Measurements from ENCODE around the gene NAGS.
"Not testable (repeated sequence)": the region's sequence is repeated elsewhere in the genome, so short reads cannot be mapped to it uniquely, and the experiment has no call there.

Gene NAGS

DNA sequence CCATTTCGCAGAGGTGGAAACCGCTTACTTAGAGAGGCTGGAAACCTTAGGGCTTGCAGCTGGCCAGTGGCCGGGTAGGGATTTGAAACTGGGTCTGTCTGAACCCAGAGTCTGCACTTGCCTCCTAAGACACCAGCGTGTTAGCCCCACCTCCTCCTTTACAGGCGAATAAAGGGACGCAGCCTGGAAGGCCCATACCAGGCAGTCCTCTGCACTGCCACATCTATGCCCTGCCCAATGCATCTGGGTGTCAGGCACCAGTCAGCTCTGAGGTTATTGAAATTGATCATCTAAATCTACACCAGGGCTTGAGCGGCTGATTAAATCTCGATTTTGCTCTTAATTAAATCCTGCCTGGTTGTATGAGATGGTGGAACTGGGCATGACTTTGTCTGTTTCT lies 19.9 kb upstream of the NAGS start:
- FAIRE-seq: no peak

DNA sequence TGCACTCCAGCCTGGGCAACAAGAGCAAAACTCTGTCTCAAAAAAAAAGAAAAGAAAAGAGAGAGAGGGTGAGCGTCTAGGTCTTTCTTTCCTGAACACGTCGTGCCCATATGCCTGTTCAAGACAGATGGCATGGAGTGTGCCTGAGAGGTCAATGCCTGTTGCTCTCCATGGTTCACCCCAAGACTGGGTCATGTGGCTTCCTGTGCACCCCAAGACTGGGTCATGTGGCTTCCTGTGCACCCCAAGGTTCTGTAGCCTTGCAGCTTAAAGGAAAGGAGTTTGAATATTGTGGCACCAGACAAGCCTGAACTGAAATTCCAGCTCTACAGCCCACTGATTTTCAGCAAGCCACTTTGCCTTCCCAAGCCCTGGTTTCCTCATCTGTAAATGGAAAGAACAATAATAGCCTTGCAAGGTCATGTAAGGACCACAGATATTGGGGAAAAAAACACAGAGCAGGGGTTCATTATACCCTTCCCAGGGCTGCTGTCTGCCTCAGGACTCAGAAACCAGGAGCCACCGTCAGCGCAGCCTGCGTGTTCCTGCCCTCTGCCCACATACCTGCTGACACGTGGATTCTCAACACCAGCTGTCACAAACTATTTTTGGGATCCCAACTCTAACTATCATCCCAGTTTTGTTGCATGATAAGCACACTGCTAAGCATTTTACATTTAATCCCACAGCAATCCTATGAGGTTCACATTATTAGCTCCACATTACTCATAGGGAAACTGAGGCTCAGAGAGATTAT lies 18.0 kb upstream of the NAGS start:
- FAIRE-seq: no peak

DNA sequence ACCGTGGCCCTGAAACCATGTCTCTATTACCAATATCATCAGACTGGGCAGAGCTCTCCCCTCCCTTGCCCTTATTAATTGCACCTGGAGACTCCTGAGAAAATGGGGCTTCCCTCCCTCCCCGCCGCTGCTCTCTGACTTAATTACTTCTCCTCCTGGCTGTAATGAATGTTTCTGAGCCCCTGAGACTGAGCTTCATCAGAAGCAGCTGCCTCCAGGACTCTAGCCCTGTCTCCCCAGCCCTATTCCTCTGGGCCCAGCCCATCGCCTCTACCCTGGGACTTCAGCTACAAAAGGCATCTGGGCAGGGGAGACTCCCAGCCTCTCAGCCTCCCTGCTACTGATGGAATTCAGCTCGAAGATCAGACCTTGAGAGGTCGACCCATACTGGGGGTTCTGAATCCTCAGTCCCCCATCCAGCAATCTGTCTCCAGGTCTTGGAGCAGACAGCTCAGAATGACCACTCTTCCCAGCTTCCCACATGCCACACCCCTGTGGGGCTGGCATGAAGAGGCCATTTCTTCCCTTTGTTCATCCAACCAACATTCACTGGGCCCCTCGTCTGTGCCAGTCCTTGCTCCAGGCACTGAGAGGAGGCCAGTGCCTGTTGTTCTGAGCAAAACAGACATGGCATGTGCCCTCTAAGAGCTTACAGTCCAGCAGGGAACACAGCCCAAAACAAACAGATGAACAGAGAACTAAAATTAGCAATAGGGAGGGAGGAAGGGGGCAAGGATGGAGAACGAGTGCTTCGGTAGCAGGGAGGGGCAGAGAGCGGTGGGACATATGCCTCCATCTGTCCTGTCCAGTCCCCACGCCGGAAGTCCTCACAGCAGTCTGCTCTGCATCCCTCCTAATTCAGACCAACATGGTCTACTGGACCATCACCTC lies 17.0 kb upstream of the NAGS start:
- FAIRE-seq: no peak

DNA sequence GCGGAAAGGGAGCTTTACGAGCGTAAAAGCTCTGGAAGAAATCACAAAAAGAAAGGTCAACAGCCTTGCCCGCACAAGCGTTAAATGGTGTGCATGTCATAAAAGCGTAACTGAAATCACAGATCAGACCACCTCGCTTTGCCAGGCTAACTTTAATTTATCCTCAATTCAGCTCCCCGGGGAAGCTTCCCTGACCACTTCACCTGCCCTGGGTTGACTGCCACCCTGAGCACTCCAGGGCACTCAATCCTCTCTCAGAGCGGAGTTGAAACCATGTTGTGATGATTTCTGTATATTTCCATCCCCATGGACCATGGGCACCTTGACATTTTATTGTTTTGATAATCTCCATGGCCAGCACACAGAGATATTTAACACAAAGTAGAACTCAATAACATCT lies 16.1 kb upstream of the NAGS start:
- no peak for FAIRE-seq

DNA sequence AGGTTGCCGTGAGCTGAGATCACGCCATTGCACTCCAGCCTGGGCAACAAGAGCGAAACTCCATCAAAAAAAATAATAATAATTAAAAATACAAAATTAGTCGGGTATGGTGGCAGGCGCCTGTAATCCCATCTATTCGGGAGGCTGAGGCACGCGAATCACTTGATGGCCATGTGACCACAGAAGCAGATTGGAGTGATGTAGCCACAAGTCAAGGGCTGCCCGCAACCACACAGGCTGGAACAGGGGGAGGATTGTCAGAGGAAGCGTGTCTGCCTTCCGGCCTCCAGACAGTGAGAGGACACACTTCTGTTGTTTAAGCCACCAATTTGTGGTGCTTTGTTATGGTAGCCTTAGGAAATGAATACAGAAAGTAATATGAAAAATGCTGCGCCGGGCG lies 11.8 kb upstream of the NAGS start:
- FAIRE-seq: no peak

DNA sequence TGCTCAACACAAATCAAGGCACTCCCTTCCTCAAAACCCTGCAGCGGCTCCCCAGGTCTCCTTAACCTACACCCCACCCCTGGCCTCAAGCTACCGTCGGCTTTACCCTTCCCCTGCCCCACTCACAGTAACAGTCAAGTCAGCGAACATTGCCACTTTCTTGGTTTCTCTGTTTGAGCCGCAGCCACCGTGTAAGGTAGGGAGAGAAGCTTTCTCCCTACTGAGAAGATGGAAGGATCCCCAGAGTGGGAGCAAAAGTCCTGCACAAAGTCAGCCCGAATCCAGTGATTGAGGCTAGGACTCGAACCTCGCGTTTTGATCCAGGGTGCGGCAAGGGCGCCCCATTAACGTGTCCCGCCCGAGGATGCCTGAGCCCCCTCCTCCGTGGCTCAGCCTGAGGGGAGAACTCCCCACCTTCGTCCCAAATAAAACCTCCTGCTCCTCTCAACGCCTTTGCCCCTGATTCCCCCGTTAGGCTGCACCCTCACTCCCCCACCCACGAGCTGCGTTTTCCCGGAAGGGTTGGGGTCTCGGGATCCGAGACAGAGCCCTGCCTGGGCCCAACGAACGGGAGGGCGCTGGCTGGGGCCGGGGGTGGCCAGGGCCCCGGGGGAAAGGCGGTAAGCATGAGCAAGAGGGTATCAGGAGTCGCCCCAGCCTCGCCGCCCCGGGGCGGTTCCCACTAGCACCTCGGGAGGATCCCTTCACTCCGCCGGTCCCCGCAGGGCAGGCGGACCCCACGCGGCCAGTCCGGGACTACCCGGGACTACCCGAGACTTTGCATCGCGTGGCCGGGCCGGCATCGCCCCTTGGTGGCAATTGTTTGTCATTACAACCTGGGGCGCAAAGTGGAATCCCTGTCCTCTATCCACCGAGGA lies 9.9 kb upstream of the NAGS start:
- no peak for FAIRE-seq

DNA sequence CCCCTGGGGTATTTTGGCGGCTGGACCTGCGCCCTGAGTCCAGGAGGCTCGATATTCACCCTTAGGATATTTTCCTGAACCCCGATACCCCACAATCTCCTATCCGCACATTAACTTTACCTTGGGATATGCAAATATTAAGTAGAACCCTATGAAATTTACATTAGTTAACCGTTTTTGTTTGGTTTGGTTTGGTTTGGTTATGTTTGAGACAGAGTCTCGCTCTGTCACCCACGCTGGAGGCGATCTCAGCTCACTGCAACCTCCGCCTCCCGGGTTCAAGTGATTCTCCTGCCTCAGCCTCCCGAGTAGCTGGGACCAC lies 9.3 kb upstream of the NAGS start:
- FAIRE-seq: no peak

DNA sequence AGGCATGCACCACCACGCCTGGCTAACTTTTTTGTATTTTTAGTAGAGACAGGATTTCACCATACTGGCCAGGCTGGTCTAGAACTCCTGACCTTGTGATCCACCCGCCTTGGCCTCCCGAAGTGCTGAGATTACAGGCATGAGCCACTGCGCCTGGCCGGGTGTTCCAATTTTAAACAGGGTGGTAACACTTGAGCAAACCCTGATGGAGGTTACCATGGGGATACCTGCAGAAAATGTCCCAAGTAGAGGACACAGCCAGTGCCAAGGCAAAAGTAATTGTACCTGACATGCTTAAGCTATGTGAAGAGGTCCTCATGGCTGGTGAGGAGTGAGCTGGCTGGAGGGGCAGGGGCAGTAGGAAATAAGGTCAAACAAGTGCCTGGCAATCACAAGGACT lies 7.2 kb upstream of the NAGS start:
- not testable (repeated sequence) for FAIRE-seq

DNA sequence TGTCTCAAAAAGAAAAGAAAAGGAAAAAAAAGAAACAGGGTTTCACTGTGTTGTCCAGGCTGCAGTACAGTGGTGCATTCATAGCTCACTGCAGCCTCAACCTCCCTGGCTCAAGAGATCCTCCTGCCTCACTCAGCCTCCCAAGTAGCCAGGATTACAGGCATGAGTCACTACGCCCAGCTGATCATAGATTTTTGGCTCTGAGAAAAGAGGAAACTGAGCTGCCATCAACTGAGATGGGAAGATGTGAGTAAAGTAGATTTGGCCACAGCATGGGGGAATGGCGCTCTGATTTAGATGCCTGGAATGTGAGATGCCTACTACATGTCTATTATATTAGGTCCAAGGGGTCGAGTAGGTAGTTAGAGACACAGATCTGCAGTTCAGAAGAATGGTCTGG lies 5.9 kb upstream of the NAGS start:
- no peak for FAIRE-seq

DNA sequence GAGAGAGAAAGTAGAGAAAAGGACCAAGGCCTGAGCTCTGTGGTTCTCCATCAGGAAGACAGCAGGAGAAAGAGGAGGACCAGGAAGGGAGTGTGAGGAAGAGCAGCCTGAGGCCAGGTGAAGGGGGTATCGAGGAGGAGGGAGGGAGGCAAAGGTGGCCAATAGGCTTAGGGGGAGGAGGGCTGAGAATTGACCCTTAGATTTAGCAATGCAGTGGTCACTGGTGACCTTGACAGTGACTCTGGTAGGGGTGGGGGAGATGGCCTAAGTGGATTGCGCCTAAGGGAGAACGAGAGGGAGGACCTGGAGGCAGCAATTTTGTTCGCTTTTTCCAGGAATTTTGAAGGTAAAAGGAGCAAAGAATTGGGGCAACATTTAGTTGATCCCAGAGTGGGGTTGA lies 5.4 kb upstream of the NAGS start:
- no peak for FAIRE-seq

DNA sequence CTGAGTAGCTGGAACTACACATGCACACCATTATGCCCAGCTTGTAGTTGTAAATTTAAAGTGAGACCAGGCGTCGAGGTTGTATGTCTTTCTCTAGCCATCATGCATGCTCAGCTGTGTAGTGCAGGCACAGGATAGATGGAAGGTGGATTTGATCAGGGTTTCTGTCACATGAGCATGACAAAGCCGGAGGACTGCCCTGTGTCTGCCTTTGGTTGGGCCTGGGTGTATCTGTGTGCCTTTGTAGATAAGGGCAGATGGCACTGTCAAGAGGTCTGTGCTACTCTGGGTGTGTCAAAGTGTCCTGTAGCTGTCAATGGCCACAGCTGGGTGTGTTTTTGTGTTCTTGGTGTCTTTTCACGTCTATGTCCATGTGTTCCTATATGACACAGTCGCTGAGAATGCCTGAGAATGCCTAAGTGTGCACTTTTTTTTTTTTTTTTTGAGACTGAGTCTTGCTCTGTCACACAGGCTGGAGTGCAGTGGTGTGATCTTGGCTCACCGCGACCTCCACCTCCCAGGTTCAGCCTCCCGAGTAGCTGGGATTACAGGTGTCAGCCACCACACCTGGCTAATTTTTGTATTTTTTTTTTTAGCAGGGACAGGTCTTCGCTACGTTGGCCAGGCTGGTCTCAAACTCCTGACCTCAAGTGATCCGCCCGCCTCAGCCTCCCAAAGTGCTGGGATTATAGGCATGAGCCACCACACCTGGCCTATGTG lies 4.1 kb upstream of the NAGS start:
- no peak for FAIRE-seq

DNA sequence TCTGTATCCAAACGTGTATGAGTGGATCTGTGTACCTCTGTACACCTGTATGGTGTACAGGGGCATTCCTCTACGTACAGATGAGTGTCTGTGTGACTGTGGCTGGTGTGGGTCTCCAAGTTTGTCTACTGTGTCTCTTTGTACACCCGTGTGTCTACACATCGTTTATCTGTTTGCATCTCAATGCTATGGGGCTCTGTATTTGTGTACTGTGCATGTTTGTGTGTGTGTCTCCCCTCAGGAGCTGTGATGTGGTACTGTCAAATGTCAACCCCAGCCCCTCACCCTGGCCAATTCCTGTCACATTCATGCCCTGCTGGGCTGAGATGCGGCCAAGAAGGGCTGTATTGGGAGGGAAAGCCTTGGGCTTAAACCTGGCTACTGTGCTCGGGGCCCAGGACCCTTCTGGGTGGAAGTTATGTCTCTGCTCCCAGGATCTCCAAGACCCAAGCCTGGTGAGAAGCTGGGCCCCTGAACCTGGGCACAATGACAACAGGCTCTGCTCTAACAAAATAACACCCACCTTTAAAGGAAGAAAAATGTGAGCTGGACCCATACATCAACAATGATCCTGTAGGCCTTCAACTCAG lies 3.5 kb upstream of the NAGS start:
- FAIRE-seq: no peak

DNA sequence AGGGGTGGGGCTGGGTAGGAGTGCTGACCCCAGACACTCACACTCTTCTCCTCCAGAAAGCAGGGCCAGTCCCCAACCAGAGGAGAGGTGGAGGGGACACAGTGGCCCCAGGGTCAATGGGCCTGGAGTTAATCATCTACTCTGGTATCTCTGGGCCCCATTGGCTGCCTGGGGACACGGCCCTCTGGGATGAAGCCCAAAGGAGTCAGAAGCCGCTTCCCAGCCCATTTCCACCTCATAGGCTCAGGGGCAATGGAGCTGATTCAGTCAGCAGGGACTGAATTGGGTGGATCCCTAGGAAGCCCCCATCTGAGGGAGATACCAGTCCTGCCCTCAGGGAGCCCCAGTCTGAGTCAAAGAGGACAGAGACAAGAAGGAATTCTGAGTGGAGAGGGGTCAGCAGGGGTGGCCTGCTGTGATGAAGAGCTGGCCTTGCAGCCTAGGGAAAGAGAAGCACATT lies 2.9 kb upstream of the NAGS start:
- FAIRE-seq: no peak

DNA sequence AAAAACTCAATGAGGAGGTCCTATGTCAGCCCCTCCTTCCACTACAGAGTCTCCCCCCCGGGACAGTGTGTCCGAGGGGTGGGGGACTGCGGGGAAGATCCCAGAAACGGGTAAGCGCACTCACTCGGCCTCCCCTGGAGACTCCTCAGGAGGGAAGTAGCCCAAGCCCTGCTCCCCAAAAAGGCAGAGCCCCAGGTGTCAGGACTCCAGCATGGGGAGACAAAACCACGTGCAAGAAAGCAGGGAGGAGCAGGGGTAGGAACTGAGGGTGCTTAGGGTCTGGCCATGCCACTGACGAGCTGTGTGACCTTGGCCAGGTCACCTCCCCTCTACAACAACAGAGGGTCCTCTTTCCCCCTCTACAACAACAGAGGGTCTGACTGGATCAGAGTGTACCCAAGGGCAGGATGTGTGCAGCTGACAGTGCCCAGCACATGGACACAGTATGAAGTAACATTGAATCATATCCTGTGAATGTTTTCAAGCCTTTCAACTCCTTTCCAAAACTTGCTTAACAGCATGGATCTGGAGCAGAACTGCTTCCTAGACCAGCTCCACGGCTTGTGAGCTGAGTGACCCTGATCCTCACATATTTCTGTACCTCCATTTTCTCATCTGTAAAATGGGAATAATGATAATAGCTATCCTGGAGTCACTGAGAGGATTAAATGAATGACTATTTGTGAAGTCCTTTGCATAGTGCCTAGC lies 2.1 kb upstream of the NAGS start:
- no peak for FAIRE-seq

DNA sequence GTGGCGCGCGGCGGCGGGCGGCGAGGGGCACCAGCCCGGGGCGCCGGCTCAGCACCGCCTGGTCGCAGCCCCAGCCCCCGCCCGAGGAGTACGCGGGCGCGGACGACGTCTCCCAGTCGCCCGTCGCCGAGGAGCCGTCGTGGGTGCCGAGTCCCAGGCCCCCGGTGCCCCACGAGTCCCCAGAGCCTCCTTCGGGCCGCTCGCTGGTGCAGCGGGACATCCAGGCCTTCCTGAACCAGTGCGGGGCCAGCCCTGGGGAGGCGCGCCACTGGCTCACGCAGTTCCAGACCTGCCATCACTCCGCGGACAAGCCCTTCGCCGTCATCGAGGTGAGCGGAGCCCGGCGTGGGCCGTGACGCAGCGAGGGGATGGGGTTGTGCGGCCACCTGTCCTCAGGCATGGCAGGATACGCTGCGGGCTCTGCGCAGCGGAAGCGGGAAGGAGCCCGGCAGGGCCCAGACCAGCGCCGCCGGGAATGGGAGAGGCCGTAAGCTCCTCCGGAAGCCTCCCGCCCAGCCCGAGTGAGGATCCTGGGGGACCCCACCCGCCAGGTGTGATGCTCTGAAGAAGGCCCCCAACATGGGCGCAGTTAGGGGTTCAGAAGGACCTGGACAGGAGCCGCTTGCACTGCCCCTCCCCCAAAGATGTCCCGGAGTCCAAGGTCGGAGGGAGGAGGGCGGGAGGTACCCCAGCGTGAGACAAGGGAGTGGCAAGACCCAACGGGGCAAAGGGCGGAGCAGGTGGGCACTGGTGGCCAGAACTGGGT lies 522 bp downstream of the NAGS start:
- FAIRE-seq: no peak

DNA sequence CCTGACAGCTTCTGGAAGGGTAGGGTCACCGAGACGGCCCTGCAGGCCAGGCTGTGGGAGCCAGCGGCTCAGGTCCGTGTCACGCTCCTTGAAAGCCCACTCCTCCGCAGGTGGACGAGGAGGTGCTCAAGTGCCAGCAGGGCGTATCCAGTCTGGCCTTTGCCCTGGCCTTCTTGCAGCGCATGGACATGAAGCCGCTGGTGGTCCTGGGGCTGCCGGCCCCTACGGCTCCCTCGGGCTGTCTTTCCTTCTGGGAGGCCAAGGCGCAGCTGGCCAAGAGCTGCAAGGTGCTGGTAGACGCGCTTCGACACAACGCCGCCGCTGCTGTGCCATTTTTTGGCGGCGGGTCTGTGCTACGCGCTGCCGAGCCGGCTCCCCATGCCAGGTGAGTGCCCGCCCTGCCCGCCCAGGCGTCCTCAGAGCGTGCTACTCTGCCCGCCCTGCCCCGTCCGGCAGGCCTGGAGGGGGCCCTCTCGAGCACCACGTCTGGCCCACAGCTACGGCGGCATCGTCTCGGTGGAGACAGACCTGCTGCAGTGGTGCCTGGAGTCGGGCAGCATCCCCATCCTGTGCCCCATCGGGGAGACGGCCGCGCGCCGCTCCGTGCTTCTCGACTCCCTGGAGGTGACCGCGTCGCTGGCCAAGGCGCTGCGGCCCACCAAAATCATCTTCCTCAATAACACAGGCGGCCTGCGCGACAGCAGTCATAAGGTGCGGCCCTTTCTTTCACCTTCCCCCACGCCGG lies 1.3 kb downstream of the NAGS start:
- no peak for FAIRE-seq

DNA sequence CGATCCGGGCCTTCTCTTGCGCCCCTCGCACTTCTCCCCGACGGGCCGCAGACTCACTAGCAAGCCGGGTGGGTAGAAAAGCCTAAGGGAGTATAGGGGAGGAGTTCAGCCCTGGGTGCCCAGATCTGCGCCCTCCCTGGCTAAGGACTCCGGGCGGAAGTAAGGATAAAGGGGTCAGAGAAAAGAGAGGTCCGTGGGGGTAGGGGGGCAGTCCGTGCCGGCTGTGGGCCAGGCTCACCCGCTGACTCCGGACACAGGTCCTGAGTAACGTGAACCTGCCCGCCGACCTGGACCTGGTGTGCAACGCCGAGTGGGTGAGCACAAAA lies 1.8 kb downstream of the NAGS start:
- FAIRE-seq: no peak

DNA sequence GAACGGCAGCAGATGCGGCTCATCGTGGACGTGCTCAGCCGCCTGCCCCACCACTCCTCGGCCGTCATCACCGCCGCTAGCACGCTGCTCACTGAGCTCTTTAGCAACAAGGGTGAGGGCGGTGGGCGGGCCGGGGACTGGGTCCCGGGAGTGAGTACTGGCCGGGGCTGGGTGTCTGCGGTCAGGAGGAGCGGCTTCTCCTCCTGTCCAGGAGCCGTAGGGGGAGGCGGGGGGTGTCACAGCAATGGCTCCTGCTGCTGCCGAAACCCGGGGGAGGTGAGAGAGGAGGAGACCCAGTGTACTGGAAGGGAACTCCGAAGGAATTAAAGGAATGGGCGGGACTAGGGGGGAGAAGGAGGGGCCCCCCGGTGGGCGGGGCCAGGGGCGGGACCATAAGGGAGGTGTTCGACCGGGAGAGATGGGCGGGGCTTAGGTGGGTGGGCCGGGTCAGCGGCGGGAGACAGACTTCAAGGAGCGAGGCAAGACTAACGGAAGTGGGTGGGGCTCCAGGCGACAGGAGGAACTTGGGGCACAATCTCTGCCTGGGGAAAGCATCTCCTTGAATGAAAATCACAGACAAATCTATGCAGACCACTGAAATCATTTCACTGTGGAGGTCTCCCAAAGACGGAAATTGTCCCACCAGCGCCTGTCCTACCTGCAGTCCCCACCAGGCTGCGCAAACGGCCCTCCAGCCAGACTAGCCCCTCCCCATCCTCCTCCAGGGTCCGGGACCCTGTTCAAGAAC lies 2.4 kb downstream of the NAGS start:
- no peak for FAIRE-seq

All from endometrium (tissue), 2 donors.